Natural killer cell (primary cell): ENCODE data around the gene SULT1B1. TPM values are rescaled to one million over a fixed set of nuclear protein-coding genes. Genes with fewer than 3 reads are reported as not detected.
A peak's percentile ranks its signal among the peaks of the same experiment; 100 is the strongest.

ENCODE experiments used
- ATAC-seq, 3 donors: fragments of 150-1000 bp in 2 of 3; fragments of 200-7000 bp in 1 of 3; cut with Tn5 transposase; 1 replicate in 1 of 3; 2 replicates in 2 of 3; pipeline ENCODE4 v1.10.0; 2021; ENCODE audit warnings: mild to moderate bottlenecking in 2 of 3, moderate library complexity in 2 of 3
- DNase-seq, 2 donors: peaks; one replicate each; pipeline versions ENCODE4 v3.0.0 to v3.0.0-alpha.2; 2013 to 2021; ENCODE audit warnings: mixed read lengths in 1 of 2
- H3K27ac ChIP-seq: one replicate; pipeline ENCODE4 v1.5.1; 2013; ENCODE audit warnings: mild to moderate bottlenecking, low read length
- H3K27me3 ChIP-seq: one replicate; pipeline ENCODE4 v1.6.1; 2013; ENCODE audit warnings: low read length; ENCODE audit not compliant: control insufficient read depth, insufficient read depth
- H3K36me3 ChIP-seq: one replicate; pipeline ENCODE4 v1.6.1; 2013; ENCODE audit warnings: low read length; ENCODE audit not compliant: control insufficient read depth, insufficient read depth
- H3K4me1 ChIP-seq: one replicate; pipeline ENCODE4 v1.6.1; 2013; ENCODE audit warnings: low read length; ENCODE audit not compliant: control insufficient read depth, insufficient read depth
- H3K4me3 ChIP-seq: one replicate; pipeline ENCODE4 v1.5.1; 2013; ENCODE audit warnings: low read length
- H3K9me3 ChIP-seq: one replicate; pipeline ENCODE4 v1.6.1; 2013; ENCODE audit warnings: low read length; ENCODE audit not compliant: control insufficient read depth, insufficient read depth
- H3K27ac Mint-ChIP-seq, 2 donors: one replicate each; pipeline ENCODE4 v1.8.0; 2022; ENCODE audit warnings: mild to moderate bottlenecking in 2 of 2, mixed read lengths in 2 of 2, moderate library complexity in 1 of 2
- H3K27me3 Mint-ChIP-seq, 2 donors: one replicate each; pipeline ENCODE4 v1.8.0; 2022; ENCODE audit warnings: low read depth in 2 of 2, mixed read lengths in 2 of 2
- H3K36me3 Mint-ChIP-seq: one replicate; pipeline ENCODE4 v1.8.0; 2022; ENCODE audit warnings: mixed read lengths
- H3K4me1 Mint-ChIP-seq, 2 donors: one replicate each; pipeline ENCODE4 v1.8.0; 2022; ENCODE audit warnings: mixed read lengths in 2 of 2
- H3K4me3 Mint-ChIP-seq: one replicate; pipeline ENCODE4 v1.8.0; 2022; ENCODE audit warnings: mild to moderate bottlenecking, moderate library complexity, mixed read lengths
- H3K9me3 Mint-ChIP-seq, 2 donors: one replicate each; pipeline ENCODE4 v1.8.0; 2022; ENCODE audit warnings: mixed read lengths in 2 of 2
- WGBS: methylation state at CpG from one replicate; pipeline ENCODE4 v1.1.7; 2013; ENCODE audit warnings: missing lambda C conversion rate; ENCODE audit not compliant: insufficient coverage; 5-methylcytosine and 5-hydroxymethylcytosine counted together
- intact Hi-C: fragments of 100-400 bp; cut with micrococcal nuclease; formaldehyde crosslinking; loops from one replicate; pipeline ENCODE4 v1.14.2; 2022
- total RNA-seq, 4 donors: library from RNA; stranded (reverse); fragments of 120-200 nt in 1 of 4; gene quantifications; one replicate each; pipeline versions ENCODE4 v1.2.3 to v1.2.4, GENCODE V29; 2013 to 2022
- TF ChIP-seq, protein P1 (sequence below): fragments of 200-600 bp; IDR thresholded peaks from one replicate; pipeline ENCODE4 v1.8.0; 2022; ENCODE audit warnings: antibody characterized with exemption

The SULT1B1 gene
- total RNA-seq, 3 donors from 2014 or later (not counting 1 experiment from before 2014, with no cell fraction given): 11.9 to 24.6 (median 24.5) TPM

DNA sequence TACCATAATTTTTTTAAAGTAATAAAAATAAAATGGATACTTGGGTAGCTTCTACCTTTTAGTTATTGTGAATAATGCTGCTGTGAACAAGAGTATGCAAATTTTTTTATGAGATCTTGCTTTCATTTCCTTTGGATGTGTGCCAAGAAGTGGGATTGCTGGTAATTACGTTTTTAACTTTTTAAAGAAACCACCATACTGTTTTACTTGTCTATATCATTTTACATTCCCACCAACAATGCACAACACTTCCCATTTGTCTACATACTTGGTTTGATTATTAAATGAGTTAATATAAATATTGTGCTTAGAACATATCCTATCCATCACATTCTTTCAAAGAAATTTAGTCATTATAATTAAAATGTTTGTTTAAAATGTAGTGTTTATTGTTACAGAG, 3.9 kb upstream of the SULT1B1 start:
- Mint-ChIP-seq H3K9me3 (no peaks in the 10 kb centered on the region), H3K4me3 (no peak overlapping the region), H3K27me3 (no peaks in the 10 kb centered on the region), H3K27ac (peak overlapping the region in 1 of 2 donors; percentile 52), H3K36me3 (no peaks in the 10 kb centered on the region), H3K4me1 (peaks cover 31 to 33% of the 10 kb centered on the region in 2 donors)
- TF ChIP-seq, protein P1, sequence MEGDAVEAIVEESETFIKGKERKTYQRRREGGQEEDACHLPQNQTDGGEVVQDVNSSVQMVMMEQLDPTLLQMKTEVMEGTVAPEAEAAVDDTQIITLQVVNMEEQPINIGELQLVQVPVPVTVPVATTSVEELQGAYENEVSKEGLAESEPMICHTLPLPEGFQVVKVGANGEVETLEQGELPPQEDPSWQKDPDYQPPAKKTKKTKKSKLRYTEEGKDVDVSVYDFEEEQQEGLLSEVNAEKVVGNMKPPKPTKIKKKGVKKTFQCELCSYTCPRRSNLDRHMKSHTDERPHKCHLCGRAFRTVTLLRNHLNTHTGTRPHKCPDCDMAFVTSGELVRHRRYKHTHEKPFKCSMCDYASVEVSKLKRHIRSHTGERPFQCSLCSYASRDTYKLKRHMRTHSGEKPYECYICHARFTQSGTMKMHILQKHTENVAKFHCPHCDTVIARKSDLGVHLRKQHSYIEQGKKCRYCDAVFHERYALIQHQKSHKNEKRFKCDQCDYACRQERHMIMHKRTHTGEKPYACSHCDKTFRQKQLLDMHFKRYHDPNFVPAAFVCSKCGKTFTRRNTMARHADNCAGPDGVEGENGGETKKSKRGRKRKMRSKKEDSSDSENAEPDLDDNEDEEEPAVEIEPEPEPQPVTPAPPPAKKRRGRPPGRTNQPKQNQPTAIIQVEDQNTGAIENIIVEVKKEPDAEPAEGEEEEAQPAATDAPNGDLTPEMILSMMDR: no peak
- DNase-seq (peak in 1 of 2 donors; percentile 65), ATAC-seq (no peak)
- intact Hi-C loops: no loop called here
- no peaks in the 10 kb centered on the region for H3K27me3 ChIP-seq
- H3K4me1 ChIP-seq: peaks cover 4% of the 10 kb centered on the region
- H3K4me3 ChIP-seq: no peak overlapping the region
- no peaks in the 10 kb centered on the region for H3K9me3 ChIP-seq
- whole genome bisulfite sequencing: no CpG with 5 or more reads among the region's 1 CpG
- no peak overlapping the region for H3K27ac ChIP-seq
- no peaks in the 10 kb centered on the region for H3K36me3 ChIP-seq

DNA sequence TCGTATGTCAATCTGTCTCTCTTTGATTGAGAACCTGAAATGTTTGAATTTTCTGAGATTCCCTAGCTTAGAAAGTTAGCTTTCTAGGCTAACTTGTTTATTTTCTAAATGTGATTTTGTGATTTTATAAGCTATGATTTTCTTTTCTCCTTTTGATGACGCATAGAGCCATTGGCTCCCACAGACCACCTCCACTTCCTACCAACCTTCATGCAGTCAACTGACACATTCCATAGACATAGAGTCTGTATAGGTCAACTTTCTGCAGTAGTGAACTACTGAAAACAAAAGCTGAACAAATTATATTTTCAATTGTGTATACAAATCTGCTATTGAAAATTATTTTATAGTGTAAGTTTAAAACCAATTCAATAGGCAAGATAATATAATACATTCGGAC, 2.8 kb upstream of the SULT1B1 start:
- ATAC-seq: no peak
- no peak for DNase-seq
- H3K27me3 Mint-ChIP-seq: no peaks in the 10 kb centered on the region
- H3K4me3 ChIP-seq: no peak overlapping the region
- no peaks in the 10 kb centered on the region for H3K9me3 ChIP-seq
- H3K27ac Mint-ChIP-seq: peak overlapping the region; percentile 25 to 64
- no peaks in the 10 kb centered on the region for H3K36me3 Mint-ChIP-seq
- TF ChIP-seq, protein P1: no peak
- H3K9me3 Mint-ChIP-seq: no peaks in the 10 kb centered on the region
- WGBS: 79% methylated on average over 1 of the region's 3 CpGs
- H3K36me3 ChIP-seq: no peaks in the 10 kb centered on the region
- peaks cover 7% of the 10 kb centered on the region for H3K4me1 ChIP-seq
- H3K27me3 ChIP-seq: no peaks in the 10 kb centered on the region
- H3K27ac ChIP-seq: no peak overlapping the region
- intact Hi-C loops: no loop called here
- H3K4me3 Mint-ChIP-seq: peak overlapping the region; percentile 1
- peaks cover 40 to 43% of the 10 kb centered on the region in 2 donors for H3K4me1 Mint-ChIP-seq

DNA sequence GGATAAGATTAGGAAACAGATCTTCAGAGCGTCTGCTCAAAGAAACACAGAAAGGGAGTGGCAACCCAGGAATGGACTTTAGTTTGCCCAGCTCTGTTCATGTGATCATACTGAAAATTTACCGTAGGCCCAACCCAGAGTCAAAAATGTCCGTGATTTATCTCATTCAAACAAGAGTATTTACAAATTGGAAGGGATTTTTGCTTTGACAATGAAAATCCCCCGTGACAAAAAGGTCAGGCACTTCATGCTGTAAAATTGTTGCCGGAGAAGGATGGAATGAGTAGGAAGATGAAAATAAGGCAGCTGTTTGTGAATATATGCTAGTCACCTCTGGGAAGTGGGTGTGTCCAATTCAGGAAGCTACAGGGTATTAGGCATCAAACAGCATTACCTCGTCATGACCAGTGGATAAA, 1.2 kb downstream of the SULT1B1 start:
- H3K36me3 ChIP-seq: no peaks in the 10 kb centered on the region
- H3K4me3 ChIP-seq: no peak overlapping the region
- peaks cover 67 to 71% of the 10 kb centered on the region in 2 donors for H3K4me1 Mint-ChIP-seq
- peak overlapping the region; percentile 90 for H3K4me3 Mint-ChIP-seq
- H3K9me3 ChIP-seq: no peaks in the 10 kb centered on the region
- no peaks in the 10 kb centered on the region for H3K9me3 Mint-ChIP-seq
- TF ChIP-seq, protein P1: no peak
- H3K4me1 ChIP-seq: peaks cover 7% of the 10 kb centered on the region
- H3K27ac ChIP-seq: no peak overlapping the region
- ATAC-seq: no peak
- intact Hi-C loops: no loop called here
- no peaks in the 10 kb centered on the region for H3K27me3 Mint-ChIP-seq
- WGBS: 82% methylated on average over 6 of the region's 6 CpGs
- H3K36me3 Mint-ChIP-seq: no peaks in the 10 kb centered on the region
- peak overlapping the region; percentile 85 to 86 for H3K27ac Mint-ChIP-seq
- H3K27me3 ChIP-seq: no peaks in the 10 kb centered on the region
- no peak for DNase-seq

DNA sequence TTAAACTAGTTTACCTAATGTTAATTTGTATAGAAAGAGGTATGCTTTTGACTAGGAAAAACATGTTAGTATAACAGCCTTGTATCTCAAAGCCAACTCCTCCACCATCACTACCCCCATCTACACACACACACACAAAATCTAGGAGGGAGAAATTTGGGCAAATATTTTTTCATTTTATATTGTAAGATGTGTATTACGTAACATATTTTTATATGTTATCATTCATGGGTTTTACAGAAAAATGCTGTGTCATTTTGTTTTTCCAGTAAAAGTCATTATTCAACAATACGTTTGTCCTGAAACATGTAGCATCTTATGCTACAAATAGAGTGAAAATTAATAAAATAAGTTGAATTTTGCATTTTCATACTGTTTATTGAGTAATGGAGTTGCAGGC, 3.0 kb downstream of the SULT1B1 start:
- TF ChIP-seq, protein P1: no peak
- H3K9me3 ChIP-seq: no peaks in the 10 kb centered on the region
- Mint-ChIP-seq H3K4me1 (peaks cover 73 to 75% of the 10 kb centered on the region in 2 donors), H3K4me3 (peak overlapping the region; percentile 67), H3K27me3 (no peaks in the 10 kb centered on the region), H3K36me3 (peaks cover 9% of the 10 kb centered on the region), H3K9me3 (no peaks in the 10 kb centered on the region), H3K27ac (peak overlapping the region; percentile 27 to 50)
- no peaks in the 10 kb centered on the region for H3K36me3 ChIP-seq
- no peak overlapping the region for H3K4me3 ChIP-seq
- DNase-seq (no peak), ATAC-seq (no peak)
- intact Hi-C loops: no loop called here
- no peaks in the 10 kb centered on the region for H3K27me3 ChIP-seq
- H3K27ac ChIP-seq: no peak overlapping the region
- peaks cover 7% of the 10 kb centered on the region for H3K4me1 ChIP-seq
- WGBS: no CpG with 5 or more reads among the region's 2 CpGs
